GM19035 (cell line): ENCODE measurements around the gene DHRS3.

Experiments
- ATAC-seq: cut with Tn5 transposase; IDR thresholded peaks from one replicate; pipeline ENCODE4 v1.9.1; 2021; ENCODE audit not compliant: unreplicated experiment

The DHRS3 gene

DNA sequence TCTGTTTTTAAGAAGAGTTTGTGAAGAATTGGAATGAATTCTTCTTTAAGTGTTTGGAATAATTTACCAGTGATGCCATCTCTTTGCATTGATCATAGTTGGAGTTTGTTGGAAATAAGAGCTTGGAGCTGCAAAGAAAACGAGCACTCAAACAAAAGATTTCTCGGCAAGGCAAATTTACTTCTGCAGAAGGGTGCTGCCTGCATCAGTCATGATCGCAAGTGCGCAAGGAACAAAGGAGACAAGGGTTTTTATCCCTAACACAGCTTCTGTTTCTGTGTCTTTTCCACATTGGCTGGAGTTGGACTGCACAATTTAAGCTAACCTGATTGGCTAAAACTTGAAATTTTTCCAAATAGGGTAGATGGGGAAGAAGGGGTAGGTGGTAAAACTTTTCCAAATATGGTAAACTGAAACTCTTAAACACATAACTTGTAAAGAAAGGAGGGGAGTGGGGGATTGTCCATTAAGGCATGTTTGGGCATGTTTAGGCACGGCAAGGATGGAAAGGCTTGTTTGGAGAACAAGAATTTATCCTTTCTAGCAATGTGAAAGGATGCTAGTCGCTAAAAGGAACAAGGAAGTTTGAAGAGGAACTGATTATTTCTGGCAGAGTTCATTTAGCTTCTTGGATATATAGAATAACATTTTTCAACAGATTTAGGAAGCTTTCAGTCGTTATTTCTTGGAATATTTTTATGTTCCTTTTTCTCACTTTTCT is 22.4 kb upstream of the DHRS3 start:
- no peak for ATAC-seq

DNA sequence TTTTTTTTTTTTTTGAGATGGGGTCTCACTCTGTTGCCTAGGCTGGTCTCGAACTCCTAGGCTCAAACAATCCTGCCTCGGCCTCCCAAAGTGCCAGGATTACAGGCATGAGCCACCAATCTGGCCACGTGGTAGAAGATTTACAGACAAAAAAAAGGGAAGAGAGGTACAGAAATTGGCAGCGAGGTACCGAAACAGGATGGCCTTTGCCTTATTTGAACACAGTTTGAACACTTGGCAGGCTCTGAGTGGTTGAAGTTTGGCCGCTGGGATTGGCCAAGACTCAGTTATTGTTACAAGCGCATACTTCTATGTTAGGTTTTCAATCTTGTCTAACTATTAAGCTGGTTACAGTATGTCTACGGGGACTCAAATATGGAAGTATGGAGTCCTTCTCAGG is 19.7 kb upstream of the DHRS3 start:
- ATAC-seq = no peak

DNA sequence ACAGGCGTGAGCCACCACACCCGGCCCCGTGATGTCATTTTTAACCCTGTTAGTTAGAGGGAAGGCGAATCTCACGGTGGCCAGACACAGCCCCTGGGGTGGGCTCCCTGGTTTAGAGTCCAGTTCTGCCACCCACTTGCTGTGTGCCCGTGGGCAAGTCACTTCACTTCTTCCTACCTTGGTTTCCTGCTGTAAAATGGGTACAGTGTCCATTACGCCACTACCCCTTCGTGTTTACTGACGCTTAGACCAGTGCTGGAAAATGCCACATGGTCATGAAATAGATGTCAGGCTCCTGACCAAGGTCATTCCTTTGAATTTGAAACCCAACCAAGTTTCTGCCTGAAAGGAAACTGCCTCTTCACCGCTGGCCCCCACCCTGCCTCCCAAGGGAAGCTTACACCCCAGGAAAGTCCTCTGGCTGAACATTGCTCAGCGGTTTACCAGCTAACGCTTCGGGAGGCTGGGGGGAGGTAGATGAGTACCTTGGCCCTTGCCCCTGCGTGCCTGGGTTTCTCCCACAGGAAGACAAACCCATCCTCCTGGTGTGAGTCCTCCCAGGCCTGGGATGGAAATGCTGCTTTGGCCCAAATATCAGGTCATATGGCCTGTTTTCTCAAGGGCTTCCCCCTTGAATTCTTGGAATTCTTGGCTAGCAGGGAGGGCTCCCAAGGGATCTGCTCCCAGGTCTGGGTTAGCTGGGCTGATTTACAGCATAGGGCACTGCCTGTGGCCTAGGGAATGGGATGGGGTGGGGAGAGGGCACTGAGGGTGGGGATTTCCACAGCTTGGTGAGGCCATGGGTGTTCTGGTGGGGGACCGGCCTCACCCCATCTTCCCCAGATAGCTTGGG is 18.3 kb upstream of the DHRS3 start:
- ATAC-seq = no peak

DNA sequence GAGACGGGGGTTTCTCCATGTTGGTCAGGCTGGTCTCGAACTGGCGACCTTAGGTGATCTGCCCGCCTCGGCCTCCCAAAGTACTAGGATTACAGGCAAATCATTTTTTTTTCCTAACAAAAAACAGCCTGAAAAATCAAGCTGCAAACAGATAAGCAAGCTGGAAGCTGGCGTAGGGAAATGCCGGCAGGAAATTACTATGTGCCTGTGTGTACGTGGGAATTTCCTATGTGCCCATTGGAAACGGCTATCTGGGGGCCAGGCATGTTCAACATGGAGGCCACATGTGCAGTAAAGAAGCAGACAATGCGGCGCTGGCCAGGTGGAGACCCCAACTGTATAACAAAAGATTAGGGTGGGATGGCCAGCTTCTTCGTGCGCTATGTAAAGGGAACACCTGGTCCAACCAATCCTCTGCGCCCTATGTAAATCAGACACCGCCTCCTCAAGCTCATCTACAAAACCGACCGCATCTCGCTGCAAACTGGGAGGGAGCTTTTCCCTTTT is 16.7 kb upstream of the DHRS3 start:
- no peak for ATAC-seq

DNA sequence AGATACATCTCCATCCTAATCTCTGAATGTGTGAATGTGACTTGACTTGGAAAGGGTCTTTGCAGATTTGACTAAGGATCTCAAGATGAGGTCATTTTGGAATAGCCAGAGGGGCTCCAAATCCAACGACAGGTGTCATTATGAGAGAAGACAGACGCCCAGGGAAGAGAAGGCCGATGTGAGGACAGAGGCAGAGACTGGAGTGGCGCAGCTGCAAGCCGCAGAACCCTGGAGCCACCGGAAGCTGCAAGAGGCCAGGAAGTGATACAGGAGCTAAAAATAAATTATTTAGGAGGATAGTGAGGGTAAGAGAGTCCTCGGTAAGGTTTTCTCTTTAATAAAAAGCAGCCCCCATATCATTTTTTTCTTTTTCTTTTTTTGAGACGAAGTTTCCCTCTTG is 16.1 kb upstream of the DHRS3 start:
- no peak for ATAC-seq

DNA sequence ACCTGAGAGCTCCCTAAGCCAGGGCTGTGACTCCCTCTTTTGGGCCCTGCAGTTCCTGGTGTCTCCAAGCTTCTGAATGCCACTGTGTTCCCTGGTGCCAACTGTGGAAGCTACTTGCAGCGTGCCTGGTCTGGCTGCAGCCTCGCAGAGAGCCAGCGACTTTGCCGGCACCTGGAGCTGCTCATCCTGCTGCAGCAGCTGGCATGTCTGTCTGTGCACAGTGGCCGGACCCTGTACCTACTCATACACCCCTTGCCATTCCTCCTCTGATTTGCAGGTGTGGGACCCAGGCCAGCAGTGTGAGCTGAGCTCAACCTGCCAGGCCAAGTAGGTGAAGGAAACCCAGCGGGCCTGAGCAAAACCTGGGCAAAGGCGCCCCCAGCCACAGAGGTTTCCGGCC is 13.6 kb upstream of the DHRS3 start:
- ATAC-seq = no peak

DNA sequence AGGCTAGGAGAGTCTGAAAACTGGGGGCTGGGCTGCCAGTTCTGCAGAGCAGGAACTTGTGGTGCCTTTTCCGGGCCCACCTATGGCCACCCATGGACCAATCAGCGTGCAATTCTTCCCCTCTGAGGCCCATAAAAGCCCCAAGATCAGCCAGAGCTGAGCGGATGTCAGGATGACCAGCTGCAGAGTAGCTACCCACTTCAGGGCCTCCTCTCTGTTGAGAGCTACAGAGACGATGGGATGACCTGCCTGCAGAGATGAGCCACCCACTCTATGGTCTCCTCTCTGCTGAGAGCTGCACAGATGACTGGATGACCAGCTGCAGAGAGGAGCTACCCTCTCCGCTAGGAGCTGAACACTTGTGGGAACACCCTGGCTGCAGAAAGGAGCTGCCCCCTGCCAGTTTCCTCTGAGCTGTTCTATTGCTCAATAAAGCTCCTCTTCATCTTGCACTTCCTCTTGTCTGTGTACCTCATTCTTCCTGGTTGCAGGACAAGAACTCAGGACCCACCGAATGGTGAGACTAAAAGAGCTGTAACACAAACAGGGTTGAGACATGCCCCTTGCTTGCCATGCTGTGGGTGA is 13.0 kb upstream of the DHRS3 start:
- no peak for ATAC-seq

DNA sequence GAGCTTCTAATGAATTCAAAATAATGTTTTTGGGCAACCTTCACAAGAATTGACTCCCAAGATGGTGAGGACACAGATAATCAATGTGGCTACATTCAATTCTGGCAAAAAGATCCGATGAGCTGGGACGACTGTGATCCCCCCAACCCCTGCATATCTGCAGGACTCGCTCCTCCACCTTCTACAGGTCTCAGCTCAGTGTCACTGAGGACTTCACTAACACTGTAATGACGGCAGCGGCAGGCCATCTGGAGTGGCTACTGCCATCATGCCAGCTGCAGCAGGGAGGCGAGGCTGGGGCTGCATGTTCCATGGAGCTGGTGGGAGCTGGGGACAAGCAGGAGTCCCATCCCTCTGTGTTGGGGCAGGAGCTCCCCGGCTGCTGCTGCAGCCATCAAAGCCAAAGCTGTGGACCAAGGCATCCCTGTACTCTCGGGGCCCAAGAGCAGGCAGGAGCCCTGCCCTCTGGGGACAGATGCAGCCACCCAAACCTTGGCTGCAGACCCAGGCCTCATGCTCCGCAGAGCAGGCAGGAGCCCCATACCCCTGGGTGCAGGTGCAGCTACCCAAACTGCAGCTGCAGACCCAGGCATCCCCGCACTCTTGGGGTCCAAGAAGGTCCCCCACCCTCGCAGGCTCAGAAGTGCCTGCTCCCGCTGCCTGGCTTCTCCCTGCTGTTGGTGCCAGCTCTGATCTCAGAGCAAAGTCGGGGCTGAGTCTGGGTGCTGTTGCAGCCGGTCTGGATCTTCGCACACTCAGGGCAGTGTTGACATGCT is 12.2 kb upstream of the DHRS3 start:
- ATAC-seq = no peak

DNA sequence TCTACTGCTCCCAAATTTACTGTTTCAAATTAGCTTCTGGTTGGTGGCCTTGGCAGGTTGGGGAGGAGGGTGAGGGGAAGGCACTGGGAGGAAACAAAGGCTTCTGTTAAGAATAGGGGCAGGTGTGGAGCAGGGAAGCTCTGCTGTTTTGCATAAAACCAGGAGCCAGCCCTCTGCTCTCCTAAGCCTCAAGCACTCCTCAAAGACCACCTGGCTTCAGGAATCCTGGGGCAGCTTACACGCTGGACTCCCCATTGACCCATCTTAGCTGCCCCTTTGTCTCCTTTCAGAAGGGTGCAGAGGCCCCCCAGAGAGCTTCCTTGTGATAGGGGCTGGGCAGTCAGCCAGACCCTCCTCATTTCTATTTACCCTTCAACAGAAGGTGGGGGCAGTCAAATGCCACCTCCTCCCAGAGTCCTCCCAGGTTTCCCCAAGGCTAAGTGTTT is 11.5 kb upstream of the DHRS3 start:
- no peak for ATAC-seq

DNA sequence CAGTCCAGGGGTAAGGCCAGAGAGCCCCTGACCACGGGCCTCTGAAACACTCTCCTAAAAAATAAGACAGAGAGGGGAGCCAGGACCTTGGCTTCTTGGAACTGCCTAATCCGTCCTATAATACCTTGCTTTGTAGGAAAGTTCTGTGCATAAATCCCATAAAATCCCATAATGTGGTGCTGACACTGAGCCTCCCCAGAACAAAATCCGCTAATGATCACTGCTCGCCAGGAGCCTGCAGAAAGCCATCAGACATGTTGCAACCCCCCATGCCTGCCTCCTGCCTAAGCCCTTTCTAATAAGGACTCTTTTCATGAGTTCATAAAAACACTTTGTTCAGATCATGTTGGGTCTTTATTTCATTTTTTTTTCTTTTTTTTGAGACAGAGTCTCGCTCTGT is 9.3 kb upstream of the DHRS3 start:
- ATAC-seq = no peak

DNA sequence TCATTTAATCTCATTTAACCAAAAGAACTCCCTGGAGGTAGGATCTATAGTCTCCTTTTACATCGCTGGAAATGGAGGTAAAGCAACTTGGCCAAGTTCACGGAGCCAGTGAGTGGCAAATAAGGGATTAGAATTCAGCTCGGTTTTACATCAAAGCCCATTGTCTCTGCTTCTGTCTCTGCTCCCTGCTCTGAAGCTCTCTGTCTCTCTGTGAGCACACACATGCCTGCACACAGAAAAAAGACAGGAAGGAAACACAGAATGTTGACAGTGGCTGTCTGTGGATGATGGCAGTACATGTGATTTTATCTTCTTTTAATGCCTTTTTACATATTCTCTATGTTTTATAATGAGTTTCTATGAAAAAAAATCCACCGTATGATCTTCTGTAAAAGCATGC is 8.9 kb upstream of the DHRS3 start:
- ATAC-seq = no peak

DNA sequence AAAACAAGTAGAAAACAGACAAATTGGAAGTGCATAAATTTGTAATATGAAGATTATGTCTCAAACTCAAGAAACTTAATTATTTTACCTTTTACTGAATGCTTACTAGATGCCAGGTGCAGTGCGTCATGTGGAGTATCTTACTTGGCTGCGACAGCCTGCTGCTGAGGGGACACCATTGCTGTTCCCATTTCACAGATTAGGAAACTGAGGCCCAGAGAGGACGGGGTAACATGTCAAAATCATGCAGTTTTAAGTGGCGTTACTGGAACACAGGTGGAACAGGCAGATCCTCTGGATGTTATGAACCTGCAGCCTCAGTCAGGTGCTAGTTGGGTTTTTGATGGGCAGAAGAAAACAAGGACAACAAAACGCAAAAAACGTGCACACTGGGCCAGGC is 7.3 kb upstream of the DHRS3 start:
- no peak for ATAC-seq

DNA sequence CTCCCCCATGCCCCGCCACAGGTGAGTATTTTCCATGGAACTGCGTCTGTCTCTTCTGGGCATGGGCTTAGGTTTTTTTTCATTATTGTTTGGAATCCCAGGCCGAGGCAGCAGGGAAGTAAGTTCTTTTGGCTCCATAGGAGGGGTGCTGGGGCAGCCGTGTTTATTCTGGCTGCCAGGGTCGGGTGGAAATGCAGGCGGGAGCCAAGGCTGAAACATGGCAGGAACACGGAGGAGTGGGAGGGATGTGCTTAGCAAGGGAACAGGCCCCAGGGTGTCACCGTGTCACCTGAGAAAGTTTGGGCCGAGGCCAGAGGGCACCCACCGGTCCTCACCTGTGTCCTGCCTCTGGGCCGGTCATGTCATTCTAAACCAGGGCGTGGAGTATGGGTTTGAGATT is 4.5 kb upstream of the DHRS3 start:
- no peak for ATAC-seq

DNA sequence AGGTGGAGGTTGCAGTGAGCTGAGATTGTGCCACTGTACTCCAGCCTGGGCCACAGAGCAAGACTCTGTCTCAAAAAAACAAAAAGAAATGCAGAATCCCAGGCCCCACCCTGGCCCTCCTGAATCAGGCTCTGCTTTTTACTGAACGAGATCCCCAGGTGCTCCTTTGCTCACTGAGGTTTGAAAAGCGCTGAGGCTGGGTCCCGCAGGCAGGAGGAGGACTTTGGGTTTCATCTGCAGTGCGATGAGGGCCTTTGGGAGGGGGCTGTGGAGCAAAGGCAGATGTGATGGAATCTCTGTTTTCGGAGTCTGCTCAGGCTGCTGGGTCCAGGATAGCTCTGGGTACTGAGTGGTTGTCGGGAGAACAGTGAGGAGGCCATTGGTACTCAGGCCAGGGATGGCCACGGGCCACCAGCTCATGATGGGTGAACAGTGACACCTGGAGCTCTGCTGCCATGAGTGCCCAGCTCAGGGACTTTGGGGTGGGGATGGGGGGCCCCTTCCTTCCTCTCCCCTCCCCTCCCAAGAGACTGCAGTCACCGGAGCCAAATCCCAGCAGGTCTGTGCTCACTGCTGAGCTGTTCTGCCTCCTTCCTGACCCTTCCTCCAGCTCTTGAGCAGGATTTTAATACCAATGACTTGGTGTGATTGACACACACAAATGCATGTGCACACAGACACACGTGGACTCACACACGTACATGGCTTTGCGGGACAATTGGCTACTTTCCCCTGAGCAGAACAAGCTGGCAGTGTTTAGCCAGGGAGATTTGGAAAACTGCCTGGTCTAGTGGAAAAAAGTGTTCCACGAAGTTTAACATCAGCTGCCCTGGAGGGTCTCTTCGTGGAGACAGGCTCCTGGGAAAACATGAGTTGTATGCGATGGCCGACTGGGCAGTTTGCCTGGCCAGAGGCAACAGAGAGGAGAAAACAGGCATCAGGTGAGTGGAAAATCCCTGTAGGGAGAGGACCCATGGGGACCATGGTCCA is 3.6 kb upstream of the DHRS3 start:
- no peak for ATAC-seq

DNA sequence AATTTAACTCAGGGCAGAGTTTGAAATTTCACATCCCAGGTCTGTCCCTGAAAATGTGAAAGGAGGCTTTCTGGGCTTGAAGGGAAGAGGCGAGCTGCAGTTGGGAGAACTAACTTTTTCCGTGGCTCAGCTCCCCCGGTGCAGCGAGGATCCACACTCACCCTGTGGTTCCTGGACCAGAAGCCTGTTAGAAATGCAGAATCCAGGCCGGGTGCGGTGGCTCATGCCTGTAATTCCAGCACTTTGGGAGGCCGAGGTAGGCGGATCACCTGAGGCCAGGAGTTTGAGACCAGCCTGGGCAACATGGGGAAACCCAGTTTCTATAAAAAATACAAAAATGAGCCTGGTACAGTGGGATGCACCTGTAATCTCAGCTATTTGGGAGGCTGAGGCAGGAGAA is 2.9 kb upstream of the DHRS3 start:
- ATAC-seq = no peak

DNA sequence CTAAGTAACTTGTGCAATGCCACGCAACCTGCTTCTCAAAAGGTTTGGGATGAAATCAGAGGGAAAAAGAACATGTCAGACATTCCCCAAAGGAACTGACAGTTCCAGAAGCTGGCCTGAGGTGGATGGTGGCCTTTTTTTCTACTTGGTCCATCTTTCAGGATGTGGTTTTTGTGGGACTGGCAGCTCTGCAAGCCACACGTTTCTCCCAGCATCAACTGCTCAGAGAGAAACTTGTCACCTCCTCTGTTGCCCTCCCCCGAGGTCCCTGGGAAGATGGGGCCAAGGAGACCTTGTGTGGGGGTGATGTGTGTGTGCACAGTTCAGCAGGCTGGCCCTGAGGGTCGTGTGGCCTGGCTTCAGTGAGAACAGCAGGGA is 2.5 kb upstream of the DHRS3 start:
- ATAC-seq = no peak

DNA sequence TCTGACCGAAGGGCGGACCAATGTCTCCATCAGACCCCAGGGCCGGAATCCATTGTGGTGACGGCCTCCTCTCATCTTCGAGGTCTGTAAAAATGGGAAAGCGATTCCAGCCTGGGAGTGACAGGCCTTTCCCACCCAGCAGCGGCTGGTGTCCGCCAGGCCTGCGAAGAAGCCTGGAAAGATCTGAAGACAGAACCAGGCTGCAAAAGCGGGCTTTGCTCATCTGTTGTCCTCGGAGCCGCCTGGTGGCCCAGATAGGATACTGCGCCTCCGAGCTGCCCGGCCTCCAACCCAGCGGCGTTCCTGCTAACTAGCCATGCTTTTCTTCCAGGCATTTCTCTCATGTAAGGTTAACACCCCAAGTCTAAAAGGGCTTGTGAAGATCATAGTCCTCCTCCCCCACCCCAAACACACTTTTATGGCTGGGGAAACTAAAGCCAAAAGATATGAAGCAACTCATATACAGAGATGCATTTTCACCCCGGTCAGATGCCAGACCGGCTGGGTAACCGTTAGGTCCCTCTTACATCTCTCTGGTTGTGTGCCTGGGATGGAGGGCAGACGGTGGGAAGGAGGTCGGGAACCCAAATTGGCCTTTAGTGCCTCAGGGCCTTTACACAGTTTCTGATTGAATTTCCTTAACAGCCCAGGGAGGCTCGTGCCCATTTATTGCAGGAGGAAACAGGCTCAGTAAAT is 1.9 kb upstream of the DHRS3 start:
- peak; percentile 45 for ATAC-seq

DNA sequence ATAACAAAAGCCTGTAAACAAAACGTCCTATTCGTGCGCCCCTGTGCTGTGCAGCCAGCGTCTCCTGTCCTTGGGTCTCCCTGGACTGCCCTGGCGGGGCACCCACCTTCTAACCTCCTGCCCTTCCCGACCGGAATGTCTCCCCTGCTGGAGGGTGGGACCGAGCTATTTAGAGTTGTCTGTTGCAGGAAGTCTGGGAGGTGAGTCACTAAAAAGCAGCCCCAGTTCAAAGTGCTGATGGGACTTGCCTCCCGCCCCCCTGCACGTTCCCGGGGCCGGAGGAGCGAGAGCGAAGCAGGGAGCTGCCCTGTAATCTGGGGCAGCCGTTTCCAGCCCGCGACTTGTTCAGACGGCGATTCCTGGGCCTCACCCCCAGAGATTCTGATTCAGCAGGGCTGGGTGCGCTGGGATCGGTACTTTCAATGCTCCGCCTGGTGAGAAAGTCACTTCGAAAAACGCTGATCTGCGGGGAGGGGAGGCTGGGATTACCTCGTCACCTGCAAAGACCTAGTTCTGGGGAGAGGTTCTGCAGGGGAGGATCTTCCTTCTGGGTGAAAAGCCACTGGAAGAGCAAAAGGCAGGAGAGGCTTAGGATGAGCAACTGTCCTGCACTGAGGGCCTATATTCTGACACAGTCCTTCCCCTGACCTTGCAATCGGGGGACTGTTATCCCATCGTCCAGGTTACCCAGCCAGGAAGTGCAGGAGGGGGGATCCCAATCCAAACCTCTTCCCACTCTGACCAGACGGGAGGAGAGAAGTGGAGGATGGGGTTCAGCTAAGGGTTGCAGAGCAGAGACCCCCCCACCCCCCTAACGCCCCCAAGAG is 1.2 kb upstream of the DHRS3 start:
- ATAC-seq = no peak

DNA sequence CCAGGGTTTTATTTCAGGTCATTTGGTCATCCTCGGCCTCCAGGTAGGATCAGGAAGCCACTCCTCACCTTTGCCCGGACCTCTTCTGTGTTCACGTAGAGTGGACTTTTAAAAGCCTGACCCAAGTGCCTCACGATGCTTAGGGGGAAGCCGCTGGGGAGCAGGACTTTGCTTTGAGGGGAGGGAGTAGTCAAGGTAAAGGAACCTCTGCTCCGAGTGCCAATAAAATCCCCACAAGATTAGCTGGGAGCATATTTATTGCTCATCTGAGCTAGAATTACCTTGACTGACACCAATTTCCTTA is 603 bp upstream of the DHRS3 start:
- ATAC-seq = no peak
